Measurements from ENCODE around the gene FAM221B.

FAM221B gene

GRCh38 chr9:35828716-35829083 lies at the start of gene FAM221B:
Gene FAM221B (minus strand): TSS chr9:35828732. CDS start chr9:35826161, 2,571 bp downstream.
- no peak for DNase-seq

- DNase-seq = no peak
Measured at GRCh38 chr9:35872505-35872904, 44.0 kb upstream of the FAM221B start.

- DNase-seq = no peak
Measured at GRCh38 chr9:35871545-35871944, 43.0 kb upstream of the FAM221B start.

- no peak for DNase-seq
Measured at GRCh38 chr9:35870351-35870923, 41.9 kb upstream of the FAM221B start, which contains the start of gene OR13J1. Gene OR13J1 (minus strand): TSS chr9:35870401. CDS start chr9:35870401, 0 bp downstream.

- no peak for DNase-seq
Measured at GRCh38 chr9:35869621-35870216, 41.2 kb upstream of the FAM221B start.

GRCh38 chr9:35868933-35869332 lies 40.4 kb upstream of the FAM221B start:
- DNase-seq = no peak

- no peak for DNase-seq
Measured at GRCh38 chr9:35867538-35867937, 39.0 kb upstream of the FAM221B start.

- DNase-seq = no peak
Measured at GRCh38 chr9:35864695-35865255, 36.2 kb upstream of the FAM221B start.

GRCh38 chr9:35863583-35863982 lies 35.1 kb upstream of the FAM221B start:
- no peak for DNase-seq

GRCh38 chr9:35862328-35862727 lies 33.8 kb upstream of the FAM221B start:
- DNase-seq = no peak

- no peak for DNase-seq
Measured at GRCh38 chr9:35861161-35861897, 32.8 kb upstream of the FAM221B start.

GRCh38 chr9:35859990-35860339 lies 31.4 kb upstream of the FAM221B start:
- no peak for DNase-seq

GRCh38 chr9:35859310-35859989 lies 30.9 kb upstream of the FAM221B start:
- no peak for DNase-seq

GRCh38 chr9:35858458-35858857 lies 29.9 kb upstream of the FAM221B start:
- no peak for DNase-seq

GRCh38 chr9:35856882-35857281 lies 28.4 kb upstream of the FAM221B start:
- DNase-seq = no peak

- no peak for DNase-seq
Measured at GRCh38 chr9:35856206-35856605, 27.7 kb upstream of the FAM221B start.

GRCh38 chr9:35854091-35854762 lies 25.7 kb upstream of the FAM221B start:
- no peak for DNase-seq

- DNase-seq = no peak
Measured at GRCh38 chr9:35852876-35853865, 24.6 kb upstream of the FAM221B start.

GRCh38 chr9:35852267-35852815 lies 23.8 kb upstream of the FAM221B start:
- no peak for DNase-seq

- no peak for DNase-seq
Measured at GRCh38 chr9:35847792-35848572, 19.4 kb upstream of the FAM221B start.

Measured in activated T-cell treated with anti-CD3 and anti-CD28 coated beads, Interleukin-2, amount 50 U/mL, for 1 hour (primary cell).